KOPT-K1 (cell line): ENCODE data around the gene HSD17B11.
"Not testable (repeated sequence)": the region's sequence is repeated elsewhere in the genome, so short reads cannot be mapped to it uniquely, and the experiment has no call there.

Experiments used
- H3K27ac ChIP-seq: fragments of 200-600 bp; sonication (generic); 2 replicates; pipeline ENCODE4 v1.5.1; 2016; ENCODE audit warnings: antibody characterized with exemption, mild to moderate bottlenecking, low read depth, low read length; ENCODE audit not compliant: poor library complexity, severe bottlenecking
- H3K36me3 ChIP-seq: fragments of 200-600 bp; sonication (generic); 2 replicates; pipeline ENCODE4 v1.5.1; 2017; ENCODE audit warnings: antibody characterized with exemption, mild to moderate bottlenecking, low read length, moderate library complexity; ENCODE audit not compliant: insufficient read depth
- H3K9me3 ChIP-seq: fragments of 200-600 bp; sonication (generic); 2 replicates; pipeline ENCODE4 v1.5.1; 2017; ENCODE audit warnings: antibody characterized with exemption, low read length, mild to moderate bottlenecking; ENCODE audit not compliant: insufficient read depth, poor library complexity, severe bottlenecking

HSD17B11 gene

DNA sequence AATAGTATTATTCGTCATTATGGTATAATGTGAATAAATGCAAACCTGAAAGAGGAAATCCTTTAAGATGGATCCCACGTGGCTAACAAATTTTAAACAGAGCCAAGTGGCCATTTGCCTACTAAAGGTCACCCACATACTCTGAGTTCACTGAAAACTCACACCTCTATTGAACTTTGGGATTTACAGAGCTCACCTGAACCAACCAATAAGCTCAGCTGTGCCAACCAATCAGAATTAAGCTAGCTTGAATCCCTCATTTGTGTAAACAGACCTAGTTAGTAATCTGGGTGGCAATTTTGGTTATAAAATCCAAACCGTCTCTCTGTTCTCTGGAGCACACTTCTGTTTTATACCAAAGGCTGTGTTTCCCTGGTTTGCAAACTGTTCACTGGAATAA is 26.0 kb upstream of the HSD17B11 start:
- Histone ChIP-seq H3K9me3 (peaks cover 7% of the 10 kb centered on the region), H3K27ac (no peak overlapping the region)

GRCh38 chr4:87414816-87415215 is 23.8 kb upstream of the HSD17B11 start:
- no peaks in the 10 kb centered on the region for H3K36me3 ChIP-seq
- no peak overlapping the region for H3K27ac ChIP-seq
- peaks cover 7% of the 10 kb centered on the region for H3K9me3 ChIP-seq

More for the DNA sequence above, 26.0 kb upstream of the HSD17B11 start:
- no peaks in the 10 kb centered on the region for H3K36me3 ChIP-seq

DNA sequence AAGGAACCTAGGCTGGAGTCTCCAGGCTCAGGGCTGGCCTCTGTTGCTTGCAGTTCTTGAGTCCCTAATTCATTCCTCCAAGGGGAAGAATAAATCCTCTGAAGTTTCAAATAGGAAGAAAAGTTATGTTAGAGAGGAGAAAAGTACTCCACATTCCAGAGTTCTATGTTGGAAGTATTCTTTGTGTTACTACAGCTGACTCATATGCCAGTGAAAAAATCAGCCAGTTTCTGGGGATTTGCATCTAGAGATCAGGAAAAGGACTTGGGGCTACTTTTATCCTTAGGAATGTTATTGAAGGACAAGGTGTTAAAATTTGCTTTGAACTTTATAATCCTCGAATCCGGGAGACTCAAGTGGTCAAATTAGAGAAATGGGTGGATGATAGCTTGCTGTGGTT is 19.7 kb upstream of the HSD17B11 start:
- Histone ChIP-seq H3K9me3 (no peaks in the 10 kb centered on the region), H3K36me3 (no peaks in the 10 kb centered on the region), H3K27ac (no peak overlapping the region)

GRCh38 chr4:87410157-87410556 is 19.2 kb upstream of the HSD17B11 start:
- Histone ChIP-seq H3K9me3 (no peaks in the 10 kb centered on the region), H3K27ac (no peak overlapping the region), H3K36me3 (no peaks in the 10 kb centered on the region)

DNA sequence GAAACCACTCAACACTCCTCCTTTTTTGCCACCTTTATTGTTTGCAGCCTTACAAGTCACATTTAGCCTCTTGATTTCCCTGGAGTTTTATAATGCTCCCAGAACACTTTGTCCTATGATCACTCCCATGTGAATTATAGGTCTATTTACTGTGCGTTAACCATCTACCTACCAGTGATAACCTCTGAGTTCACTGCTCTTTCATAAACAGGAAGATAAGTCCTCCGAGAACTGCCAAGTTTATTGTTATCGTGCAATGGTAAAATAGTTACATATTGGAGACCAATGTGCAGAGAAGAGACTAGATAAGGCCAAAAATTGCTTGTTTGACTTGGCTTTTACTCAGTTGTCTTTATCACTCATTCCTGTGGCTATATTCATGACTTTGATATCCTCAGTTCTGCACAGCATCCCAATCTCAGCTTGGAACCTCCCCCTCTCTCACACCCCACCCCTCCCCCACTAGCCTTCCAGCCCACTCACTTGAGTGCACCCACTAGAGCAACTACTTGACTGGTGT is 18.5 kb upstream of the HSD17B11 start:
- no peaks in the 10 kb centered on the region for H3K36me3 ChIP-seq
- no peak overlapping the region for H3K27ac ChIP-seq
- H3K9me3 ChIP-seq, result no peaks in the 10 kb centered on the region

- not testable (repeated sequence) for H3K9me3 ChIP-seq, H3K36me3 ChIP-seq, H3K27ac ChIP-seq
These were observed 15.9 kb upstream of the HSD17B11 start for GRCh38 chr4:87406902-87407301.

DNA sequence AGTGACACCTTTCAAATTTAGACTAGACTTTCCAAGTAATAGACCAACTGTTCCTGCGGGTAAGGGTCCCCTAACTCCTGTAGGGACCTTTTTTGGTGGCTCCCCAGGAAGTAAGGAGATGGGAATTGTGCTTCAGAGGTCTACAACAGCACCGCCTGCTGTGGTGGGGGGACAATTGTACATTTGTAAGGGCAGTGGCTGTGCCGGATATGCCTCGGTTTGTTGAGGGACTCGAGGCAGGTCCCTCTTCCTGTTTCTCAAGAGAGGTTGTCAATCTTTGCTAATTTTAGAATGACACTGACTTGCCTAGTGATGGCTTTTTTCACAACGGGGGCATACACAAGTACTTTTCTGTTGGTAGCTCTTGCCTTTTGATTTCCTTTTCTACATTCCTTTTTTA is 15.5 kb upstream of the HSD17B11 start:
- Histone ChIP-seq H3K36me3 (no peaks in the 10 kb centered on the region), H3K27ac (no peak overlapping the region), H3K9me3 (no peaks in the 10 kb centered on the region)

- Histone ChIP-seq H3K9me3 (peaks cover 3% of the 10 kb centered on the region), H3K27ac (no peak overlapping the region), H3K36me3 (no peaks in the 10 kb centered on the region)
These were observed 14.3 kb upstream of the HSD17B11 start for GRCh38 chr4:87405211-87405820.

- H3K36me3 ChIP-seq, H3K27ac ChIP-seq: not testable (repeated sequence)
- peaks cover 15% of the 10 kb centered on the region for H3K9me3 ChIP-seq
These were observed 12.7 kb upstream of the HSD17B11 start for GRCh38 chr4:87403732-87404131.

DNA sequence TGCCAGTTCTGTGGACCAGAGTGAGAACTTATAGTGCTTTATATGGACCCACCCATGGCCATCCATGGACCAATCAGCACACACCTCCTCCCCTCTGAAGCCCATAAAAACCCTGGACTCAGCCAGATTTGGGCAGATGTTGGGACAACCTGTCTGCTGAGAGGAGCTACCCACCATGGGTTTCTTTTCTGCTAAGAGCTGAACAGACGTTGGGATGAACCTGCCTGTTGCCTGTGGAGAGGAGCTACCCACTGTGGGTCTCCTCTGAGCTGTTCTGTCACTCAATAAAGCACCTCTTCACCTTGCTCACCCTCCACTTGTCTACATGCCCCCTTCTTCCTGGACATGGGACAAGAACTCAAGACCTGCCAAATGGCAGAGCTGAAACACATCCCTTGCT is 9.0 kb upstream of the HSD17B11 start:
- H3K9me3 ChIP-seq, result peaks cover 15% of the 10 kb centered on the region
- H3K27ac ChIP-seq, result no peak overlapping the region
- no peaks in the 10 kb centered on the region for H3K36me3 ChIP-seq

DNA sequence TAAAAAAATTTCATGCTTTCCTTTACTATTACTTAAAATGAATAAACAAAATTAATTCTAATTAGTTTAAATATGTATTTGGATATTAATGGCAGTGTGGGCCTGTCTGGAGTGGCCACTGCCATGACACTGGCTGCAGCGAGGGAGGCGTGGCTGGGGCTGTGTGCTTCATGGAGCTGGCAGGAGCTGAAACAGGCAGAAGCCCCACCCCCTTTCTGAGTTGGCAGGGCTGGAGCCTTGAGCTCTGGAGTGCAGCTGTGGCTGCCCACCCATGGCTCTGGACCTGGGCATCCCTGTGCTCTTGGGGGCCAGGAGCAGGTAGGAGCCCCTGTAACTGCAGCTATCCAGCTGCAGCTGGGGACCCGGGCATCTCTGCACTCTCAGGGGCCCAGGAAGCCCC is 8.2 kb upstream of the HSD17B11 start:
- Histone ChIP-seq H3K27ac (no peak overlapping the region), H3K9me3 (peaks cover 15% of the 10 kb centered on the region), H3K36me3 (no peaks in the 10 kb centered on the region)

GRCh38 chr4:87395851-87396250 is 4.9 kb upstream of the HSD17B11 start:
- H3K9me3 ChIP-seq, result peaks cover 15% of the 10 kb centered on the region
- H3K36me3 ChIP-seq, H3K27ac ChIP-seq: not testable (repeated sequence)

DNA sequence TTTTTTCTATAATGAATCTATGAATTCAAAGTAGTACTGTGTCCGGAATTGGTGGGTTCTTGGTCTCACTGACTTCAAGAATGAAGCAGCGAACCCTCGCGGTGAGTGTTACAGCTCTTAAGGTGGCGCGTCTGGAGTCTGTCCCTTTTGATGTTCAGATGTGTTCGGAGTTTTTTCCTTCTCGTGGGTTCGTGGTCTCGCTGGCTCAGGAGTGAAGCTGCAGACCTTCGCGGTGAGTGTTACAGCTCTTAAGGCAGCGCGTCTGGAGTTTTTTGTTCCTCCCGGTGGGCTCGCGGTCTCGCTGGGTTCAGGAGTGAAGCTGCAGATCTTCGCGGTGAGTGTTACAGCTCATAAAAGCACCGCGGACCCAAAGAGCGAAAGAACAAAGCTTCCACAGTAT is 4.1 kb upstream of the HSD17B11 start:
- peaks cover 10% of the 10 kb centered on the region for H3K9me3 ChIP-seq
- H3K36me3 ChIP-seq, H3K27ac ChIP-seq: not testable (repeated sequence)

DNA sequence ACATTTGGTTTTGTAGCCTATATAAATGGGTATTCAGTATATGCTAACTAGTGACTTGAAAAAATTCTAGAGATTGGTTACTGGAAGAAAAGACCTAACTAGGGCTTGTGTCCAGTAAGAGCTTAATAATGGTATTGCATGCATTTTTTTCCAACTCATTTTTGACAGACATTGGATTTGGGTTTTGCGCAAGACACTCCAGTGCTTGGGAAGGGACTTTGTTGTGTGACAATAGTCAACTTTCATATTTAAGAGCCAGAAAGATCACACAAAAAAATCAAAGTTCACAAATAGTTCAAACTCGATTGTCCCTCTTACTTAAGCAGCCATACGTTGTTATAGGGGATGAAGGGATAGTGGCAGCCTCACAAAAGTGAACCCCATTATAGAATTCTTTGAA is 1.2 kb upstream of the HSD17B11 start:
- no peaks in the 10 kb centered on the region for H3K9me3 ChIP-seq
- H3K36me3 ChIP-seq, result no peaks in the 10 kb centered on the region
- H3K27ac ChIP-seq, result no peak overlapping the region

DNA sequence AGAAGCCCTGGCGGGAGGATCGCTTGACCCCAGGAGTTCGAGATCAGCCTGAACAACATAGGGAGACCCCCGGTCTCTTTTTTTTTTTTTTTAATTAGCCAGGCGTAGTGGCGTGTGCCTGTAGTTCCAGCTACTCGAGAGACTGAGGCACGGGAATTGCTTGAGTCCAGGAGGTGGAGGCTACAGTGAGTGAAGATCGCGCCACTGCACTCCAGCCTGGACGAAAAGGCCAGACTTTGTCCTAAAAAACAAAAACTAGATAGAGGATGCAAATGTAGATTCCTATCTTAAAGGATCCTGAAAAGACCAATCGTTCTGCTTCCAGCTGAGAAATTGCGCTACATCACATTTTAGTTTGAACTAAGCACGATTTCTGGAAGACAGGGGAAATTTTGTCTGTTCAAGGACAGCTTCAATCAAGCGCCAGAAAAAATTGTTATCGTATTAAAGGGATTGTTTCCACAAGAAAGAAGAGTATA is 627 bp upstream of the HSD17B11 start:
- peak overlapping the region; percentile 66 for H3K27ac ChIP-seq

GRCh38 chr4:87390551-87390890 is 467 bp downstream of the HSD17B11 start:
- Histone ChIP-seq H3K36me3 (no peaks in the 10 kb centered on the region), H3K9me3 (no peaks in the 10 kb centered on the region), H3K27ac (peak overlapping the region; percentile 66)

More for the DNA sequence above, 627 bp upstream of the HSD17B11 start:
- no peaks in the 10 kb centered on the region for H3K36me3 ChIP-seq
- no peaks in the 10 kb centered on the region for H3K9me3 ChIP-seq
